Transverse colon (tissue), 4 donors: ENCODE results near the gene SRSF5.
A peak's percentile ranks its signal among the peaks of the same experiment; 100 is the strongest.

Experiments used
- POLR2A ChIP-seq: fragments of 450-650 bp; IDR thresholded peaks from one replicate; pipeline ENCODE4 v1.6.1; 2016; ENCODE audit warnings: antibody characterized with exemption, mild to moderate bottlenecking, moderate library complexity
- POLR2AphosphoS5 ChIP-seq, 3 donors: sonication (generic); formaldehyde crosslinking; IDR thresholded peaks; one replicate each; pipeline ENCODE4 v1.6.1; 2016; ENCODE audit warnings: antibody characterized with exemption in 3 of 3
- TF ChIP-seq, protein P1 (sequence below), 5 experiments: fragments of 200-600 bp in 3 of 5; fragments of 450-650 bp in 2 of 5; sonication (generic) in 3 of 5; IDR thresholded peaks; 1 replicate in 2 of 5; 2 replicates in 3 of 5; pipeline ENCODE4 v1.5.1; 2016 to 2017; ENCODE audit warnings: antibody characterized with exemption in 5 of 5, inconsistent platforms in 3 of 5, mild to moderate bottlenecking in 2 of 5, moderate library complexity in 1 of 5

DNA sequence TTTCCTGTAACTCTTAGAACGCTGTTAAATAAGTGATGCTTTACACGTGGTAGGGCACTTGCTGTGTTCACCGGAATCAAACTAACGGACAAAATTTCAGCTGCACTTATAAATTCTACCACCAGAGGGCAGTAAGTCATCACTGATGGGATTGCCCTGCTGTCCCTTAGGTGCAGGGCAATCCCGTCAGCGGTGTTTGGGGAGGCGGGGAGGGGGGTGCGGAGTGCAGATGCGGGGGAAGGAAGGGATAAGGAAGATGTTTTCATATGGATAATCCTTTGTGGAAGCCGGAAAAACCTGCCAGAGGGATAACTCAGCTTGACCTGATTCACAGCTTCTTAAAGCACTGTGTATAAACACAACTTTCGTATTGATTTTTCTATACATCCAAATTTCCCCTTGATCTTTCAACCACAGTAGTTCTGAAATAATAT lies 51.8 kb downstream of the SRSF5 start:
- TF ChIP-seq, protein P1, sequence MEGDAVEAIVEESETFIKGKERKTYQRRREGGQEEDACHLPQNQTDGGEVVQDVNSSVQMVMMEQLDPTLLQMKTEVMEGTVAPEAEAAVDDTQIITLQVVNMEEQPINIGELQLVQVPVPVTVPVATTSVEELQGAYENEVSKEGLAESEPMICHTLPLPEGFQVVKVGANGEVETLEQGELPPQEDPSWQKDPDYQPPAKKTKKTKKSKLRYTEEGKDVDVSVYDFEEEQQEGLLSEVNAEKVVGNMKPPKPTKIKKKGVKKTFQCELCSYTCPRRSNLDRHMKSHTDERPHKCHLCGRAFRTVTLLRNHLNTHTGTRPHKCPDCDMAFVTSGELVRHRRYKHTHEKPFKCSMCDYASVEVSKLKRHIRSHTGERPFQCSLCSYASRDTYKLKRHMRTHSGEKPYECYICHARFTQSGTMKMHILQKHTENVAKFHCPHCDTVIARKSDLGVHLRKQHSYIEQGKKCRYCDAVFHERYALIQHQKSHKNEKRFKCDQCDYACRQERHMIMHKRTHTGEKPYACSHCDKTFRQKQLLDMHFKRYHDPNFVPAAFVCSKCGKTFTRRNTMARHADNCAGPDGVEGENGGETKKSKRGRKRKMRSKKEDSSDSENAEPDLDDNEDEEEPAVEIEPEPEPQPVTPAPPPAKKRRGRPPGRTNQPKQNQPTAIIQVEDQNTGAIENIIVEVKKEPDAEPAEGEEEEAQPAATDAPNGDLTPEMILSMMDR (IDR thresholded peaks at IDR 0.05), result peak; percentile 86 to 93 (median 89)
- no peak for TF ChIP-seq POLR2AphosphoS5 (IDR thresholded peaks at IDR 0.05)
- TF ChIP-seq POLR2A, result no peak
